ENCODE results near the gene ZBTB16.

GRCh38 chr11:114175706-114176105 is 116.2 kb downstream of the ZBTB16 start:
- TF ChIP-seq CTCF (IDR thresholded peaks at IDR 0.05) = no peak
- no peak for TF ChIP-seq REST (IDR thresholded peaks at IDR 0.05; ENCODE audit: insufficient read depth in 1 of 2, low read depth in 2 of 2, low read length in 1 of 2)
- TF ChIP-seq POLR2AphosphoS5 (IDR thresholded peaks at IDR 0.05; ENCODE audit: low read depth, low read length) = no peak

Data from Panc1 (cell line).